HepG2 (cell line): ENCODE measurements around the gene TTC28. TPM values are rescaled to one million over a fixed set of nuclear protein-coding genes. Genes with fewer than 3 reads are reported as not detected.

Source experiments
- ATM ChIP-seq: fragments of 450-650 bp; IDR thresholded peaks from 2 replicates; pipeline ENCODE4 v1.7.1; 2017; ENCODE audit warnings: mild to moderate bottlenecking, borderline replicate concordance
- BRD4 ChIP-seq: sonication (generic); formaldehyde crosslinking; IDR thresholded peaks from 2 replicates; pipeline ENCODE4 v1.4.0; 2020; ENCODE audit warnings: missing genetic modification reagents
- CCAR2 ChIP-seq: fragments of 200-400 bp; formaldehyde crosslinking; optimal IDR thresholded peaks from 2 replicates; pipeline ENCODE3; 2018; ENCODE audit warnings: low read depth, mild to moderate bottlenecking, low read length, moderate library complexity
- DDIT3 ChIP-seq: sonication (generic); formaldehyde crosslinking; IDR thresholded peaks from 2 replicates; pipeline ENCODE4 v1.4.0; 2020; ENCODE audit warnings: mild to moderate bottlenecking, missing genetic modification reagents
- DMTF1 ChIP-seq: sonication (generic); formaldehyde crosslinking; IDR thresholded peaks from 2 replicates; pipeline ENCODE4 v1.4.0; 2020; ENCODE audit warnings: mild to moderate bottlenecking, missing genetic modification reagents
- DNMT1 ChIP-seq: sonication (generic); formaldehyde crosslinking; IDR thresholded peaks from 2 replicates; pipeline ENCODE4 v1.5.1; 2020; ENCODE audit warnings: mild to moderate bottlenecking, missing genetic modification reagents
- ETS1 ChIP-seq: sonication (generic); formaldehyde crosslinking; IDR thresholded peaks from 2 replicates; pipeline ENCODE4 v1.4.0; 2020; ENCODE audit warnings: missing genetic modification reagents
- MXD1 ChIP-seq: sonication (generic); formaldehyde crosslinking; IDR thresholded peaks from 2 replicates; pipeline ENCODE4 v1.4.0; 2020; ENCODE audit warnings: mild to moderate bottlenecking, missing genetic modification reagents
- MZF1 ChIP-seq: sonication (generic); formaldehyde crosslinking; IDR thresholded peaks from 2 replicates; pipeline ENCODE4 v1.8.1; 2023; ENCODE audit warnings: mild to moderate bottlenecking, missing genetic modification reagents, borderline replicate concordance
- NFYB ChIP-seq: sonication (generic); formaldehyde crosslinking; IDR thresholded peaks from 2 replicates; pipeline ENCODE4 v1.4.0; 2020; ENCODE audit warnings: missing genetic modification reagents
- NFYC ChIP-seq: IDR thresholded peaks from 2 replicates; pipeline ENCODE4 v1.6.1; 2016; ENCODE audit warnings: missing genetic modification reagents, missing compliant biosample characterization
- PHF8 ChIP-seq: sonication (generic); formaldehyde crosslinking; IDR thresholded peaks from 2 replicates; pipeline ENCODE4 v1.5.0; 2020; ENCODE audit warnings: missing genetic modification reagents
- SMARCE1 ChIP-seq: fragments of 450-650 bp; IDR thresholded peaks from 2 replicates; pipeline ENCODE4 v1.6.1; 2017; ENCODE audit warnings: borderline replicate concordance
- SRY ChIP-seq: sonication (generic); formaldehyde crosslinking; IDR thresholded peaks from 2 replicates; pipeline ENCODE4 v1.8.0; 2022; ENCODE audit warnings: mild to moderate bottlenecking, missing genetic modification reagents
- TEAD2 ChIP-seq: sonication (generic); formaldehyde crosslinking; IDR thresholded peaks from 2 replicates; pipeline ENCODE4 v1.9.0; 2021; ENCODE audit warnings: missing genetic modification reagents
- TFAP4 ChIP-seq: sonication (generic); IDR thresholded peaks from 2 replicates; pipeline ENCODE4 v1.6.1; 2016; ENCODE audit warnings: low read depth, borderline replicate concordance
- TFE3 ChIP-seq: IDR thresholded peaks from 2 replicates; pipeline ENCODE4 v1.6.1; 2016
- ZNF326 ChIP-seq: sonication (generic); formaldehyde crosslinking; IDR thresholded peaks from 2 replicates; pipeline ENCODE4 v1.4.0; 2020; ENCODE audit warnings: missing genetic modification reagents, borderline replicate concordance
- ZNF333 ChIP-seq: sonication (generic); formaldehyde crosslinking; IDR thresholded peaks from 2 replicates; pipeline ENCODE4 v1.4.0; 2020; ENCODE audit warnings: mild to moderate bottlenecking, missing genetic modification reagents, borderline replicate concordance
- ZNF362 ChIP-seq: sonication (generic); formaldehyde crosslinking; IDR thresholded peaks from 2 replicates; pipeline ENCODE4 v1.4.0; 2020; ENCODE audit warnings: missing genetic modification reagents, mild to moderate bottlenecking, borderline replicate concordance
- ZNF451 ChIP-seq: sonication (generic); formaldehyde crosslinking; IDR thresholded peaks from 2 replicates; pipeline ENCODE4 v1.5.0; 2020; ENCODE audit warnings: mild to moderate bottlenecking, missing genetic modification reagents
- ZNF781 ChIP-seq: sonication (generic); formaldehyde crosslinking; IDR thresholded peaks from 2 replicates; pipeline ENCODE4 v1.5.1; 2020; ENCODE audit warnings: borderline replicate concordance, mild to moderate bottlenecking, missing genetic modification reagents; ENCODE audit errors: not compliant biosample characterization
- ZZZ3 ChIP-seq: sonication (generic); formaldehyde crosslinking; IDR thresholded peaks from 2 replicates; pipeline ENCODE4 v1.4.0; 2020; ENCODE audit warnings: missing genetic modification reagents, mild to moderate bottlenecking, borderline replicate concordance
- polyA plus RNA-seq, 8 experiments: library from polyadenylated mRNA; depleted of rRNA in 3 of 8; stranded (reverse) in 7 of 8; unstranded in 1 of 8; fragments of >200 nt; fragmentation: Illumina TruSeq in 4 of 8; extraction: Trizol in 4 of 8; gene quantifications; 2 replicates each; pipeline versions ENCODE4 v1.2.1 to v1.2.3, GENCODE V29; 2011 to 2016; ENCODE audit warnings: low read depth in 4 of 8, missing spikeins in 1 of 8, mixed read lengths in 1 of 8; ENCODE audit not compliant: insufficient read depth in 1 of 8
- total RNA-seq, 5 experiments: library from RNA; depleted of rRNA; stranded (reverse); fragments of >200 nt; fragmentation: Illumina TruSeq; extraction: Trizol; gene quantifications; 2 replicates each; pipeline ENCODE4 v1.2.3, GENCODE V29; 2016; ENCODE audit warnings: low read depth in 1 of 5

TTC28 gene
- total and polyA plus RNA-seq, 2 of the 13 experiments (the other 11 are each of a cell fraction or from before 2014, with no cell fraction given), result 4.2 to 13.1 TPM

- TF ChIP-seq ZNF362 (CRISPR knock-in tag), result 0 out of 2 replicates have a peak, but pooled peaks have one; percentile 1
- no peak for TF ChIP-seq DMTF1 (CRISPR knock-in tag)
- TF ChIP-seq NFYB (CRISPR knock-in tag), result no peak
- TF ChIP-seq MZF1 (CRISPR knock-in tag), result no peak
- TF ChIP-seq ZNF333 (CRISPR knock-in tag), result no peak
- TF ChIP-seq MXD1 (CRISPR knock-in tag), result no peak; the same call in 1 of the 2 replicates
- peak; percentile 90 for TF ChIP-seq TFAP4
- no peak for TF ChIP-seq ETS1 (CRISPR knock-in tag)
- TF ChIP-seq SRY (CRISPR knock-in tag), result peak; percentile 24; the same call in 1 of the 2 replicates
- TF ChIP-seq DDIT3 (CRISPR knock-in tag), result no peak
- no peak for TF ChIP-seq ZNF326 (CRISPR knock-in tag)
- TF ChIP-seq ZNF781, result peak; percentile 34
- TF ChIP-seq BRD4 (CRISPR knock-in tag), result no peak
- no peak for TF ChIP-seq CCAR2
- no peak for TF ChIP-seq ATM
- peak; percentile 75; the same call in 1 of the 2 replicates for TF ChIP-seq PHF8 (CRISPR knock-in tag)
- TF ChIP-seq TFE3 (CRISPR knock-in tag), result no peak
- no peak for TF ChIP-seq SMARCE1
- TF ChIP-seq DNMT1 (CRISPR knock-in tag), result peak; percentile 65; the same call in 1 of the 2 replicates
- TF ChIP-seq NFYC (CRISPR knock-in tag), result no peak
- TF ChIP-seq ZZZ3 (CRISPR knock-in tag), result no peak; the same call in 1 of the 2 replicates
- no peak for TF ChIP-seq ZNF451 (CRISPR knock-in tag)
- no peak for TF ChIP-seq TEAD2 (CRISPR knock-in tag)
Measured at GRCh38 chr22:28442264-28442710, 237.4 kb downstream of the TTC28 start (continued).
